Psoas muscle (tissue), 8 donors: Measurements from ENCODE around the gene WASHC4. TPM values are rescaled to one million over a fixed set of nuclear protein-coding genes. Genes with fewer than 3 reads are reported as not detected.

Experiments
- ATAC-seq, 4 donors: fragments of 200-7000 bp; cut with Tn5 transposase; one replicate each; pipeline ENCODE4 v1.9.1; 2020; ENCODE audit warnings: moderate library complexity in 3 of 4, mild to moderate bottlenecking in 2 of 4
- DNase-seq, 2 donors: peaks; one replicate each; pipeline ENCODE4 v3.0.0-alpha.2; 2020
- H3K27ac ChIP-seq: fragments of 200-600 bp; one replicate; pipeline ENCODE4 v1.8.0; 2022
- H3K27me3 ChIP-seq, 3 donors: fragments of 200-600 bp in 1 of 3; one replicate each; pipeline versions ENCODE4 v1.6.1 to v1.8.0; 2013 to 2022; ENCODE audit warnings: low read length in 2 of 3, mild to moderate bottlenecking in 2 of 3, moderate library complexity in 1 of 3; ENCODE audit not compliant: insufficient read depth in 3 of 3
- H3K36me3 ChIP-seq, 2 donors: fragments of 200-600 bp in 1 of 2; one replicate each; pipeline versions ENCODE4 v1.6.1 to v1.8.0; 2013 to 2022; ENCODE audit warnings: low read depth in 1 of 2, mild to moderate bottlenecking in 1 of 2, moderate library complexity in 1 of 2; ENCODE audit not compliant: insufficient read depth in 1 of 2
- H3K4me1 ChIP-seq: fragments of 200-600 bp; one replicate; pipeline ENCODE4 v1.8.0; 2022
- H3K4me3 ChIP-seq: fragments of 200-600 bp; one replicate; pipeline ENCODE4 v1.8.0; 2022; ENCODE audit warnings: mild to moderate bottlenecking
- H3K9me3 ChIP-seq: fragments of 200-600 bp; one replicate; pipeline ENCODE4 v1.8.0; 2022
- WGBS, 3 donors: extraction: QIAGEN DNeasy Blood & Tissue Kit; methylation state at CpG; one replicate each; pipeline versions ENCODE4 v1.1.6 to v1.1.7; 2013; 5-methylcytosine and 5-hydroxymethylcytosine counted together
- intact Hi-C, 2 donors: fragments of 100-400 bp; cut with DNase I; formaldehyde crosslinking; loops; one replicate each; pipeline versions ENCODE4 v1.11.0 to v1.14.2; 2022
- polyA plus RNA-seq, 3 donors: library from polyadenylated mRNA; stranded (reverse); fragments of 200-250 nt; gene quantifications; one replicate each; pipeline ENCODE4 v1.2.3, GENCODE V29; 2013
- total RNA-seq, 4 donors: library from RNA; stranded (reverse); fragmentation: NEBNext Ultra II Directional in 2 of 4; extraction: Animal tissue kit (Norgen Biotek cat#: 25700) in 2 of 4; gene quantifications; one replicate each; pipeline versions ENCODE4 v1.2.1 to v1.2.4, GENCODE V29; 2021 to 2023
- TF ChIP-seq, protein P1 (sequence below): fragments of 200-600 bp; IDR thresholded peaks from one replicate; pipeline ENCODE4 v1.8.0; 2022; ENCODE audit warnings: antibody characterized with exemption
- donor health status: healthy with polysubstance abuse.
- donor health status: DM: no; HTN: no; CAD: no; lungs with moderate emphysema.
- donor health status: Bipolar disorder and iron deficiency.
- donor health status: healthy.
- donor health status: DM: yes; HTN: yes; CAD: no.
- donor health status: DM: no; HTN: no; CAD: no.
- donor health status: DM: no; HTN: no; CAD: no.
- donor health status: DM: yes; HTN: yes; CAD: no.

The WASHC4 gene
- total and polyA plus RNA-seq, 7 donors: 9.0 to 32.6 (median 21.8) TPM

DNA sequence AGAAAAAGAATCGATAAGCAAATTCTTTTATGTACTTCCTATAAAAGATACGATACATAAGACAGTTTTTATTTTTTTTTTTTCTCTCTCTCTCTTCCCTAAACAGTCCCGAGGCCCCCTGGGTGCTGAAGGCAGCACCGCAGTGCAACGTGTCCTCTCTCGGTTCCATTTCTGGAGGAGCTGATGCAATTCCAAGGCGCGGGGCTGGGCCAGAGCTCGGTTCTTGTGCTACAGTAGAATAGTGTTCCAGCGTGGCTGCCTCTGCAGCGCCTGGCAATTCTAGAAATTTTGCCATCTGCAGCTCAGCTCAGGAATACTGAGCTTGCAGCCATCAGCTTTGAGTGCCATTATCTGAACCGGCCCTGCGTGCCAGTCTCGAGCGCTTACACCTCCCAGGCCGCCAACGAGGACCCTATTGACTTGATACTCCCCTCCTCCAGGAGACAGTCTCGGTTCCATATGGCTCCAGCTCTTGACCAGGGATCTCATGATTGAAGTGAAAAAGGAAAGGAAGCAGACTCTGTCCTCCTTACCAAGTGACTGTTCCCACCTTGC is 23.9 kb upstream of the WASHC4 start:
- ATAC-seq (peak; percentile 33 to 71 (median 47)), DNase-seq (peak; percentile 67 to 78)
- intact Hi-C loops: no loop called here
- Histone ChIP-seq H3K36me3 (no peaks in the 10 kb centered on the region), H3K4me1 (peaks cover 9% of the 10 kb centered on the region), H3K27ac (no peak overlapping the region), H3K27me3 (peaks cover 0 to 6% (median 0%) of the 10 kb centered on the region in 3 donors), H3K9me3 (no peaks in the 10 kb centered on the region), H3K4me3 (peak overlapping the region; percentile 70)
- 9 to 15% (median 10%) methylated on average over 18 of the region's 18 CpGs for WGBS, 3 donors
- TF ChIP-seq, protein P1, sequence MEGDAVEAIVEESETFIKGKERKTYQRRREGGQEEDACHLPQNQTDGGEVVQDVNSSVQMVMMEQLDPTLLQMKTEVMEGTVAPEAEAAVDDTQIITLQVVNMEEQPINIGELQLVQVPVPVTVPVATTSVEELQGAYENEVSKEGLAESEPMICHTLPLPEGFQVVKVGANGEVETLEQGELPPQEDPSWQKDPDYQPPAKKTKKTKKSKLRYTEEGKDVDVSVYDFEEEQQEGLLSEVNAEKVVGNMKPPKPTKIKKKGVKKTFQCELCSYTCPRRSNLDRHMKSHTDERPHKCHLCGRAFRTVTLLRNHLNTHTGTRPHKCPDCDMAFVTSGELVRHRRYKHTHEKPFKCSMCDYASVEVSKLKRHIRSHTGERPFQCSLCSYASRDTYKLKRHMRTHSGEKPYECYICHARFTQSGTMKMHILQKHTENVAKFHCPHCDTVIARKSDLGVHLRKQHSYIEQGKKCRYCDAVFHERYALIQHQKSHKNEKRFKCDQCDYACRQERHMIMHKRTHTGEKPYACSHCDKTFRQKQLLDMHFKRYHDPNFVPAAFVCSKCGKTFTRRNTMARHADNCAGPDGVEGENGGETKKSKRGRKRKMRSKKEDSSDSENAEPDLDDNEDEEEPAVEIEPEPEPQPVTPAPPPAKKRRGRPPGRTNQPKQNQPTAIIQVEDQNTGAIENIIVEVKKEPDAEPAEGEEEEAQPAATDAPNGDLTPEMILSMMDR: no peak

DNA sequence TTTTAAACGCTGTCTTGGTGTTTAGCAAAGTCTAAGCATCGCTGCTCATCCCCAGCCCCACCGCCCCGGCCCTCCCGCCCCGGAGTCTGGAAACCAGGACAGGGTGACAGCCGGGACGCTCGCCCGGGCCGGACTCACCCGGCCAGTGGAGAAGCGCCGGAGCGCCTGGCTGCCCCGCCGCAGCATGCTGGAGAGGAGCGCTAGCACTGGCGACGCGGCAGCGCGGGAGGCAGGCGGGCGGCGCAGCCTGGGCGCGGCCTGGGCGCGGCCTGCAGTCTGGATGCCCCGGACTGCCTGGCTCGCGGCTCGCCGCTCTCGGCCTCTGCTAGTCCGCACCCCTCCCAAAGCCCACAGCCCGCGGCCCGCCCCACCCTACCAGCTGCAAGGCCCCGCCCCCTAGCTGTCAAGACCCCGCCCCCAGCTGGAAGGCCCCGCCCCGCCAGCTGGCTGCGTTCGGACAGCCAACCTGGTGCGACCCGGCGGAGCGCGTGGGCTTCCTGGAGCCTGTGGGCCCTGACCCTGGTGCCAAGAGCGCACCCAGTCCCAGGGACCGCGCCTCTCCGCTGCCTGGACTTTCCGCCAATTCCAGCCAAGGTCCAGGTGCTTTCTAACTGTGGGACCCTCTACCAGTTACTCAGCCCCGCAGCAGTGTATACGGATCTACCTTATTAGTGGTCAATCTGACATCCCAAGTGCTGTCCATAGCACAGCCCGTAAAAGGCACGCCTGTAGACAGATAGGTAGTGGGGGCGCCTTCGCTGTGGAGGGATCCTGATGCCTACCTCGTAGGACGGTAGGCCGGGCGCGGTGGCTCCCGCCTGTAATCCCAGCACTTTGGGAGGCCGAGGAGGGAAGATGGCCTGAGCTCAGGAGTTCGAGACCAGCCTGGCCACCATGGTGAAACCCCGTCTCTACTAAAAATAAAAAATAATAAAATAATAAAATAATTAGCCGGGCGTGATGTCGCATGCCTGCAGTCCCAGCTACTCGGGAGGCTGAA is 23.0 kb upstream of the WASHC4 start, which contains the start of gene ALDH1L2:
Gene ALDH1L2, minus strand, starts transcription at position 208 of the 1,000 bp plus-strand sequence. Its CDS starts 22 bp downstream, at position 186.
- H3K36me3 ChIP-seq: no peaks in the 10 kb centered on the region
- peak within 1 kb of the TSS; percentile 30 for H3K27ac ChIP-seq
- intact Hi-C loops: no loop called here
- H3K4me1 ChIP-seq: peaks cover 9% of the 10 kb centered on the region
- no peaks in the 10 kb centered on the region for H3K9me3 ChIP-seq
- TF ChIP-seq, protein P1: no peak
- DNase-seq (peak; percentile 87 to 91), ATAC-seq (peak; percentile 95 to 98 (median 96))
- peak within 1 kb of the TSS; percentile 70 for H3K4me3 ChIP-seq
- H3K27me3 ChIP-seq: peaks cover 0 to 6% (median 0%) of the 10 kb centered on the region in 3 donors
- WGBS, 3 donors: 23 to 46% (median 23%) methylated on average over 36 to 75 of the region's 75 CpGs

DNA sequence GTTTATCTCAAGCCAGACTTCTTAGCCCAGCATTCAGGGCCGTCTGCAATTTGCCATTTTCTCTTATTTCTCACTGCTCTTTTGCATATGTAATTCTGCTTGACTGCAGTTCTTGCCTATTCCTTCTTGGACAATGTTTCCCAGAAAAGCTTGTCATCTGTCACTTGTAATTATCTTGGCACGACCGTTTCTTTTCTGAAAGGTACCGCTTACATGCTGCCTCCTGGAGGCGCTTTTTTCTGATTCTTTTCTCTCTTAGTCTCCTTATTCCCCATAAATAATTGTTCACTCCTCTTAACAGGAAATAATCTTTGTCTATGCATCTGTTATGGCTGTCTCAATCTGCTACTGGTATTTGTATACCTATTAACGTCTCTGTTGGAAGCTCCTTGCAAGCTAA is 22.0 kb upstream of the WASHC4 start:
- 78 to 83% (median 79%) methylated on average over 6 of the region's 6 CpGs for WGBS, 3 donors
- ATAC-seq: no peak

DNA sequence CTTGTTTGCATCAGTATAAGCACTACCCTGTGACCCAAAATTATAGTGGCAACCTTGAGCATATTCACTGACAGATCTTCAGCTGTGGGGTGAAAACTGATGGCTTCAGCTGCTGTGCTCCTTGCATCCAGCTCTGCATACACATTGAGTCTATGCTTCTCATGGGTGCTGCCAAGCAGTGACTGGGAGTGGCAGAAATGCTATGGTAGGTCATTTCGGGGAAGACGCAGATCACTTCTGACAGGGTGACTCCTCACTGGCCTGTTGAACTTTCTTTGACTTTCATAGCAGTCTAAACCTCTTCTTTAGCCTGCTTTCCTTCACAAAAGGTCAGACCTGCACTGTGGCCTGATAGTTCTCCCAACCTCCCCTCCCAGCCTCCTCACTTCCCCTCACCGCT is 17.7 kb upstream of the WASHC4 start:
- 88 to 89% (median 88%) methylated on average over 3 of the region's 3 CpGs for WGBS, 3 donors
- Histone ChIP-seq H3K9me3 (peaks cover 2% of the 10 kb centered on the region), H3K36me3 (no peaks in the 10 kb centered on the region), H3K4me3 (no peak overlapping the region), H3K27me3 (peaks cover 0 to 4% (median 0%) of the 10 kb centered on the region in 3 donors), H3K4me1 (no peaks in the 10 kb centered on the region), H3K27ac (no peak overlapping the region)
- TF ChIP-seq, protein P1: no peak
- no peak for ATAC-seq
- intact Hi-C loops: no loop called here
- DNase-seq: no peak

More for the DNA sequence above, 22.0 kb upstream of the WASHC4 start:
- Histone ChIP-seq H3K4me3 (no peak overlapping the region), H3K9me3 (no peaks in the 10 kb centered on the region), H3K27ac (no peak overlapping the region), H3K27me3 (peaks cover 0 to 6% (median 0%) of the 10 kb centered on the region in 3 donors), H3K4me1 (peaks cover 9% of the 10 kb centered on the region), H3K36me3 (no peaks in the 10 kb centered on the region)
- DNase-seq: no peak
- TF ChIP-seq, protein P1: no peak
- intact Hi-C loops: no loop called here
